HG02973 (cell line): ENCODE results near the gene LRSAM1.

ENCODE experiments used
- ATAC-seq: cut with Tn5 transposase; IDR thresholded peaks from one replicate; pipeline ENCODE4 v1.9.1; 2021; ENCODE audit warnings: moderate library complexity; ENCODE audit not compliant: unreplicated experiment

LRSAM1 gene

DNA sequence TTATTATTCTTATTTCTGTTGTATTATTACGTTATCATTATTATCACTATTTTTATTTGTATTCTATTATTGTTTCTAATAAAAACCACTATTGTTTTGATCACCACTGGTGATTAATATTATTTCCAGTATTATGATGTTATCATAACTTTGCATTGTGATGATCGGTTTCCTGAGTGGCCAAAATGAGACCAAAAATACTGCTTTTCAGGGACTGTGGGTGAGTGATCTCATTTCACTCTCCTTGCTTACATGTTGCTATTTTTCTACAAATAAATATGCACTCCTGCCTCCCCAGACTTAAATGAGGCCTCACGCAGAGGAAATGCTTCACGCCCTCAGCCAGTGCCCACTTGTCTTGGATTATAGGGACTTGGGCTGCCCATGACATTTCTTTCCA is 78.4 kb downstream of the LRSAM1 start:
- ATAC-seq = no peak

GRCh38 chr9:127530206-127530941 is 79.1 kb downstream of the LRSAM1 start:
- no peak for ATAC-seq

DNA sequence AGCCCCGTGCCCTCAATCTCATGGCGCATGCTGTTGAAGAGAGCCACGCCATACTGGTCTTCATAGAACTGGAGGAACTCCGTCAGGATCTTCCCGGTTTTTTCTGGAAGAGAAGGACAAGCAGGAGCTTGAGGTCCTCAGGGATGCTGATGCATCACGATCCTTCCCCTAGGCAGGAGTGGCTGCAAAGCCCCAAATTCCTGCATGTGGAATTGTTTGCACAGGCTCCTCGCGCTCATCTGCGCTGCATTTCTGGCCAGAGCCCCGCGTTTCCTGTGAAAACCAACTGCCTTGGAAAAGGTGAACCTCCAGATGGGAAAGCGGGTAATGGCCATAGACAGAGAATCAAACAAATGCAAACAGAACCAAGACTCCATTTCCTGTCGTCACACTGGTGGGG is 80.4 kb downstream of the LRSAM1 start:
- no peak for ATAC-seq

DNA sequence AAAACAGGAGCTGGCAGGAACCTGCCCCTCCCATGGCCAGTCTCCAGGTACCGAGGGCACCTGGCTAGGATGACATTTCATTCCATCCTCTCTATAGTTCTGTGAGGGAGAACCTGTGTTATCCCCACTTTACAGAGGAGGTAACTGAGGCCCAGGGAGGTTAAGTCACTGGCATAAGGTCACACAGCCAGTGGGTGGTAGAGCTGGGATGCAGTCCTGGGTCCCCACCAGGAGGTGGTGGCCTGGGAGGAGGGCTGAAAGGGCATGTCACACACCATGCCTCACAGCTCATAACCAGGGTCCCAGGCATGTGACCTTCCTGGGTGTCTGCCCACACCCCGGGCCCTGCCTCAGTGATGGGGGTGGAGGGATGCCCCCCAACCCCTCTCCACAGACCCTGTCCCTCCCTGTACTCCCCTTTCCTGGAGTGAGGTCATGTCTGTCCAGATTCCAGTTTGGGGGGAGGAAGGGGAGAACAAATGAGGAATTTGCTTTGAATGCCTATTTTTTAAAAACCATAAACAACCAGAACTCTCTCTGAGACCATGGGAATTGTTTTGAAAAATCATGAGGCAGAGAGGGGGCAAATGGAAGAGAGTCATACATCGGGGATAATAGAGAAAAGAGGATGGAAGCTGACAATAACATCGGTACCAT is 83.1 kb downstream of the LRSAM1 start:
- ATAC-seq = no peak

- ATAC-seq = no peak
Observed at GRCh38 chr9:127534931-127535330, 83.6 kb downstream of the LRSAM1 start.

- no peak for ATAC-seq
Observed at GRCh38 chr9:127535396-127535795, 84.1 kb downstream of the LRSAM1 start.

GRCh38 chr9:127535834-127536233 is 84.5 kb downstream of the LRSAM1 start:
- ATAC-seq = no peak

DNA sequence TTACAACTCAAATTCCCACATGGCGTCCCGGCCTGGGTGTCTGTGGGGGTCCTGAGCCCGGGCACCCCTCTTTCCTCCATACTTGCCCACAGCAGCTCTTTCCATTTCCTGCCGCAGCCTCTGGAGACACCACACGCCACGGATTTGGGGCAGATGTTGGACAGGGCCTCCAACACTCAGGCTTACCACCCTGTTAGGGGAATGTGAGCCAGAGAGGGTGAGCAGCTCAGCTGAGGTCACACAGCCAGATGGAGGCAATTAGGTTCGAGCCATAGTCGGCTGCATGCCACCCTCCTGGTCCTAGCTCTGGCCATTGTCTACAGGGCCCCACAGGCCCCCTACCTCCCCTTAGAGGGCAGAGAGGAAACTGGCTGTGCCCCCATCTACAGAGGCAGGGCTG is 85.2 kb downstream of the LRSAM1 start:
- ATAC-seq = no peak

DNA sequence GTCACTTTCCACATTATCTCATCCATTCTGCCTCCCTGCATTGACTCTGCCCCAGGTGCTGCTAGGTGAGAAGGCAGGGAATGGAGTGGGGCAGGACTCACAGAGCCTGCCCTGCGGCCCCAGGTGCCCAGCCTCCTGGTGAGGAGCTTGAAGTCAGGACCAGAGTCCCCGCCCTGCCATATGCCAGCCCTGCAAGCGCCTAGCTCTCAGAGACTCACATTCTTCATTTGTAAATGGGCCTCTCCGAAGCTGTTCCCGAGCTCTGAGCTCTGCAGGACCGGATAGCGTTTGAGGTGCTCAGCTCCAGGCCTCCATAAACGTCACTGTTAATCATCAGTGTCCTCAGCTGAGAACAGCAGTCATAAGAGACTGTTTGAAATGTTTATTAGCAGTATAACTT is 85.7 kb downstream of the LRSAM1 start:
- ATAC-seq = no peak

GRCh38 chr9:127537792-127538191 is 86.5 kb downstream of the LRSAM1 start:
- no peak for ATAC-seq

DNA sequence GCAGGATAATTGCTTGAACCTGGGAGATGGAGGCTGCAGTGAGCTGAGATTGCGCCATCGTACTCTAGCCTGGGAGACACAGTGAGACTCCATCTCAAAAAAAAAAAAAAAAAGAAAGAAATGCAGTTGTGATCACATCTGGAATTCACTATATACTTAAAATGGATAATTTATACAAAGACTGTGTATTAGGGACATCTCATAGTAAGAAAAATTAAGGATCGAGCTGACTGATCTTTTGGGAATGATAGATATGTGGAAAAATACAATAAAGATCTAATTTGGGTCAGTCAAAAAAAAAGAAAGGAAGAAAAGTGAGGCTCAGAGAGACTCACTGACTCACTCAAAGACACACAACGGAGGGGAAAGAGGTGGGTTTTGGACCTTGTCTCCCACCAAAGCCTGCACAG is 87.5 kb downstream of the LRSAM1 start:
- ATAC-seq = no peak

DNA sequence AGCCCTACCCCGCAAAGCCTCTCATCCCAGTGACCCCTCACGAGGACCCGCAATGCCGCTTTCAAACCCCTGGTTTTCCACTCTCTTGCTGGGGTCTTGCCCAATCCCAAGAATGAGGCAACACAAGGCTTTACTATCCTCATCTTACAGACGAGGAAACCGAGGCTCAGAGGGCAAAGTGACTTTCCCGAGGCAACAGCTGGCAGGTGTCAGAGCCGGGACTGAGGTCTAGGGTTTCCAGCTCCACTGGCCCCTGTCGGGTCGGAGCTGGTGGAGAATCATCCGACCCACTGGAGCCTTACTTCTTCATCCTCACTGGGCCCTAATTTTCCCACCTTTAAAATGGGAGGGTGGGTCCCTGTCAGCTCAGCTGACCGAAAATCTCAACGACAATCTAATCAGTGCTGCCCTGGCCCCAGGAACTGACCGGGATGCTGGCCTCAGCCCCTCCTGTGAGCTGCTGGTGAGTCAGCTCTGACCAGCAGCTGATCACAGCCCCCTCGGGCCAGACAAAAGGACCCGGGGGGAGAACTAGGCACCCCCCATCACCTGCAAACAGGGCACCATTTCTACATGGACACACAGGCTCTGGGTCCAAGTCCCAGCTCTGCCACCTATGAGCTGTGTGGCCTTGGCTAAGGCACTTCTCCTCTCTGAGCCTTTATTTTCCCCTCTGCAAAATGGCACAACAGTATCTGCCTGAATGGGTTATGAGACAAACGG is 88.1 kb downstream of the LRSAM1 start:
- no peak for ATAC-seq

DNA sequence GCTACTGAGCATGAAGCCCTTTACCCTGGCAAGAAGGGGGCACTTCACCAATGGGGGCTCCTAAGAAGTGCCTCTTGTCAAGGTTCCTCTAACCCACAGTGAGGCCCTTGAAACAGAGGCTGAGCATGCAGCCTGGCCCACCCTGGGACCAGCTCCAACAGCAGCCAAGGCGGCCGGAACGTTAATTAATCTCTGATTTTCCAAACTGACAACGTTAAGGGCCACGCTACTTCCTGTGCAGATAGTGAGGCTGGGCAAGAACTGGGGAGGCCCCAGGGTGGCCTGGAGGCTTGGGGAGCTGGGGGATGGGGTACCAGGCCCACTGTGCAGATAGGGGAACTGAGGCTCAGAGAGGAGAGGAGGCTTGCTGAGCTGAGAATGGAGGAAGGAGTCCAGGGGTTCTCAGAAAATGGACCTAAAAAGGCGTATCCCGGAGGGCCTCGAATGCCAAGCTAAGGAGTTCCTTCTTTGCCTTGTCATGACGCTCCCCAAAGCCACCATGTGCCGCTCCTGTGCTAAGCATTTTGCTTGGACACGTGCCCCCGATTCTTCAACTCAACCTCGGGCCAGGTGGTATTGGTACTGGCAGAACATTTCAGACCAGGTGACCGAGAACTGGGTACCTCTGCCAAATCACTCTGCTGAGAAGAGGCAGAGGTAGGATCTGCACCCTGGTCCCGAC is 88.8 kb downstream of the LRSAM1 start:
- ATAC-seq = no peak

GRCh38 chr9:127540664-127541041 is 89.3 kb downstream of the LRSAM1 start:
- no peak for ATAC-seq

GRCh38 chr9:127541176-127541575 is 89.9 kb downstream of the LRSAM1 start:
- no peak for ATAC-seq

GRCh38 chr9:127541865-127542264 is 90.6 kb downstream of the LRSAM1 start:
- no peak for ATAC-seq

DNA sequence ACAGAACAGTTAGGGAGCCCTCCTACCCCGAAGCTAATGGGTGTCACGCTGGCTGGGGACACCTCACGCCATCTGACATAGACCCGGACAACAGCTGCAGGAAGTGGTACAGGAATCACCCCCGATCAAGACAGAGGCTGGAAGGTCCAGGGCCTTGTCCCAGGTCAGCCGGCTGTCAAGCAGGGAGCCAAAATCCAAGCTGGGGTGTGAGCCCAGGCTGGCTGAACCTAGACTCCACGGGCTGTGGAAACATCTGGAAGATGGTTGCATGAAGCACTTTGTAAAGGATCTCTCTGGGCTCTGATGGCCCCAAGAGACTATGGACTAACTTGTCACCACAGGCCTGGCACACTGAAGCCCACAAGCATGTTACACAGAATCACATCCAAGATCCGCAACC is 91.9 kb downstream of the LRSAM1 start:
- no peak for ATAC-seq

GRCh38 chr9:127543973-127544533 is 92.7 kb downstream of the LRSAM1 start:
- ATAC-seq = no peak

DNA sequence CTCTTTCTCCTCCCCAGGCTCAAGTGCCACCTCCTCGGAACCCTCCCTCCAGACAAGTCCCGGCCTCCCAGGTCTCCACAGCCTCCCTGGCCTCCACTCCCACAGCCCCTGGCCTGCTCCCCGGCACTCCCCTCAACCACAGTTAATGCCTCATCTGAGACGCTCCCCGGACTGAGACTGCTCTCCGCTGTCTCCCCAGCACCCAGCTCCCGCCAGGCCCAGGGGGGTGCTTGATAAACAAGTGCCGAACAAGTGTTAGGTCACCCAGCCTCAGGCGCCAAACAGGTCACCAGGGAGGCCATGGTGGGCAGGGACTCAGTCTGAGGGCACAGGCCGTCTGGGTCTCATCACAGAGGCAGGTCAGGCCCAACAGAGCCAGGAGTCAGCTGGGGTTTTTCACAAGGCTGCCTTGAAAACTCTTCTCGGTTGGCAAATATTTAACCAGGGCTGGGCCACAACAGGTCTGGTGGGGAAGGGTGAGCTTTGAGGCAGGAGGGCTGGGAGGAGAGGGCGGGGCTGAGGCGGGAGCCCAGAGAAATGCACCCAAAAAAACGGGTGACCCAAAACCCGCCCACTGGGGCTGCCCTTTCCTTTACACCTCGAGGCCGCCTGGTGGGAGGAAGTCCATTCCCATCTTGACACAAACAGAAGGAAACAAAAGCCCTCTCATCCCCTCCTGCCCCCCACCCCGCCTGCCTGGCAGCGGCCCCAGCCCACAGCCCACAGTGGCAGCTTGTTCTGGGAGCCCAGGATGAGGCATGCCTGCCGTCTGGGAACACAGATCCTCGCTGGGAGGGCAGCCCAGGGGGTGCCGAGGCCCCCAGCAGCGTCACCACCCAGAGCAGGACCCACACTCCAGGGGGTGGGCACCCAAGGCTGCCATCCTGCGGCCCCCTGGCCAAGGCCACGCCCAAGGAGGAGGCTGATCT is 94.2 kb downstream of the LRSAM1 start:
- no peak for ATAC-seq
